NB4 (cell line): Measurements from ENCODE around the gene RBM42.

Experiments used
- DNase-seq: peaks from one replicate; pipeline ENCODE4 v3.0.0; 2010; ENCODE audit warnings: low read depth
- H3K4me3 ChIP-seq: one replicate; pipeline ENCODE4 v1.5.1; 2011; ENCODE audit warnings: mild to moderate bottlenecking, low read depth, low read length, moderate library complexity
- CTCF ChIP-seq: IDR thresholded peaks from one replicate; pipeline ENCODE4 v1.5.1; 2012; ENCODE audit warnings: low read depth, low read length
- MAX ChIP-seq: IDR thresholded peaks from 2 replicates; pipeline ENCODE4 v1.6.1; 2011; ENCODE audit warnings: low read depth, low read length
- MYC ChIP-seq: IDR thresholded peaks from 2 replicates; pipeline ENCODE4 v1.6.1; 2011; ENCODE audit warnings: low read depth, low read length
- POLR2A ChIP-seq: IDR thresholded peaks from 2 replicates; pipeline ENCODE4 v1.6.1; 2011; ENCODE audit warnings: mild to moderate bottlenecking; ENCODE audit not compliant: insufficient read length; ENCODE audit errors: extremely low read depth

Gene RBM42

GRCh38 chr19:35619290-35619923, 9.4 kb upstream of the RBM42 start:
- TF ChIP-seq MAX, result no peak
- H3K4me3 ChIP-seq, result no peak overlapping the region
- no peak for DNase-seq

GRCh38 chr19:35620001-35620400, 8.8 kb upstream of the RBM42 start:
- TF ChIP-seq CTCF (no peak), MYC (no peak), POLR2A (no peak), MAX (no peak)
- DNase-seq, result no peak
- H3K4me3 ChIP-seq, result no peak overlapping the region

- DNase-seq, result no peak
These were observed 7.1 kb upstream of the RBM42 start for GRCh38 chr19:35621708-35622107.

GRCh38 chr19:35622750-35623149, 6.1 kb upstream of the RBM42 start:
- DNase-seq, result no peak
- no peak overlapping the region for H3K4me3 ChIP-seq
- no peak for TF ChIP-seq MYC

More at GRCh38 chr19:35621708-35622107, 7.1 kb upstream of the RBM42 start:
- H3K4me3 ChIP-seq, result no peak overlapping the region
- TF ChIP-seq POLR2A (no peak), MYC (no peak), MAX (no peak)

- no peak for TF ChIP-seq POLR2A
- TF ChIP-seq MYC, result no peak
- no peak for TF ChIP-seq MAX
- TF ChIP-seq CTCF, result no peak
- H3K4me3 ChIP-seq, result no peak overlapping the region
- DNase-seq, result no peak
These were observed 5.4 kb upstream of the RBM42 start for GRCh38 chr19:35623327-35624010.

- peak overlapping the region; percentile 72 for H3K4me3 ChIP-seq
- no peak for TF ChIP-seq CTCF
- no peak for TF ChIP-seq MYC
- no peak for TF ChIP-seq MAX
- no peak for TF ChIP-seq POLR2A
- no peak for DNase-seq
These were observed 622 bp upstream of the RBM42 start for GRCh38 chr19:35628264-35628564.

- H3K4me3 ChIP-seq, result peak overlapping the region; percentile 82
- TF ChIP-seq CTCF, result no peak
- no peak for TF ChIP-seq MYC
- TF ChIP-seq POLR2A, result no peak
- no peak for TF ChIP-seq MAX
- no peak for DNase-seq
These were observed 447 bp downstream of the RBM42 start for GRCh38 chr19:35629332-35629633.
